GM21723 (cell line): Measurements from ENCODE around the gene CNOT3.
"Not testable (repeated sequence)": the region's sequence is repeated elsewhere in the genome, so short reads cannot be mapped to it uniquely, and the experiment has no call there.

Source experiments
- ATAC-seq: cut with Tn5 transposase; IDR thresholded peaks from one replicate; pipeline ENCODE4 v1.9.1; 2021; ENCODE audit warnings: mild to moderate bottlenecking, moderate library complexity; ENCODE audit not compliant: unreplicated experiment

CNOT3 gene

DNA sequence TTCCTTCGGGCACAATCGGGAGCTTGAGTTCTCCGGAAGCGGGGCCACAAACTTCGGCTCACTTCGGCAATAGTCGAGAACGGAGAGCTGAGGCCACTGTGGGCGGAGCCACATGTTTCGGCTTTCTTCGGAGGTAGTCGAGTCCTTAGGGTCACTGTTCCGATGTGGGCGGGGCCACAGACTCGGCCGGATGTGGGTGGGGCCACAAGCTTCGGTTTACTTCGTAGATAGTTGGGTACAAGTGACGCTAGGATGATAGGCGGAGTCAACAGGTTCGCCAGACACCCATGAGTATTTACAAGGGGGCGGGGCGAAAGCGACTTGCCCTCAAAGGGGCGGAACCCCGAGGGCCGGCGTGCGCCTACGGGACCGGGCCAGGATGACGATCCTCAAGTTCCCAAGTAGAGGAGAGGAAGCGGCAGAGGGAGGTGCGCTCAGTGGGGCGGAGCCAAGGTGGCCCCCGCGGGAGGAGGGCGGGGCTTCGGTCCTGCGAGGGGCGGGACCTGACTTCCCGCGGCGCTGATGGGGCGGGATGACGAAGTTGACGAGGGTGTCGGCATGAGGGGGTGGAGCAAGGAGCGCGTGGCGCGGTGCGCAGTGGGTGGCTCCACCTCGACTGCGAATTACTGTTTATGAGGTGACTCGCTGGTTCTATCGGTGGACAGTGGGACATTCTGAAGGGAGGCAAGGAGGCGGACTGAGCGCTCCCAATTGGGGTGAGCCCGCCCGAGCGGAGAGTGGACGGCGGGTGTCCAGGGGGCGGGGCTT is 52.4 kb downstream of the CNOT3 start:
- peak; percentile 48 for ATAC-seq

- ATAC-seq: peak; percentile 43
These were observed 53.0 kb downstream of the CNOT3 start for GRCh38 chr19:54190503-54191010.

- ATAC-seq: peak; percentile 38
These were observed 53.6 kb downstream of the CNOT3 start, which contains the start of gene TSEN34 for GRCh38 chr19:54191011-54191810. TSEN34 (plus strand) TSS chr19:54191308; CDS start chr19:54191365, 57 bp downstream.

DNA sequence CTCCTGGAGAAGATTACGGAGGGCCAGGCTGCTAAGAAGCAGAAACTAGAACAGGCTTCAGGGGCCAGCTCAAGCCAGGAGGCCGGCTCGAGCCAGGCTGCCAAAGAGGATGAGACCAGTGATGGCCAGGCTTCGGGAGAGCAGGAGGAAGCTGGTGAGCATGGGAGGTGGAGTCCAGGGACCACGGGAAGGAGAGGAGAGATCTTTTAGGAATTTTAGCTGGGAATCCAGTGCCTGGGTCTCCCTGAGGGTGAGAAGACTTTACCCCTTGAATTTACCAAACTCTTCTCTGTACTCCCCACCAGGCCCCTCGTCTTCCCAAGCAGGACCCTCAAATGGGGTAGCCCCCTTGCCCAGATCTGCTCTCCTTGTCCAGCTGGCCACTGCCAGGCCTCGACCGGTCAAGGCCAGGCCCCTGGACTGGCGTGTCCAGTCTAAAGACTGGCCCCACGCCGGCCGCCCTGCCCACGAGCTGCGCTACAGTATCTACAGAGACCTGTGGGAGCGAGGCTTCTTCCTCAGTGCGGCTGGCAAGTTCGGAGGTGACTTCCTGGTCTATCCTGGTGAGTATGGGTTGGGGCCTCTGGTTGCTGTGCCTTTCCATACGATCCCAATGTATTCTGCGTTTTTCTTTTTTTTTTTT is 54.4 kb downstream of the CNOT3 start:
- no peak for ATAC-seq

- ATAC-seq: no peak
These were observed 55.4 kb downstream of the CNOT3 start for GRCh38 chr19:54193011-54193410.

DNA sequence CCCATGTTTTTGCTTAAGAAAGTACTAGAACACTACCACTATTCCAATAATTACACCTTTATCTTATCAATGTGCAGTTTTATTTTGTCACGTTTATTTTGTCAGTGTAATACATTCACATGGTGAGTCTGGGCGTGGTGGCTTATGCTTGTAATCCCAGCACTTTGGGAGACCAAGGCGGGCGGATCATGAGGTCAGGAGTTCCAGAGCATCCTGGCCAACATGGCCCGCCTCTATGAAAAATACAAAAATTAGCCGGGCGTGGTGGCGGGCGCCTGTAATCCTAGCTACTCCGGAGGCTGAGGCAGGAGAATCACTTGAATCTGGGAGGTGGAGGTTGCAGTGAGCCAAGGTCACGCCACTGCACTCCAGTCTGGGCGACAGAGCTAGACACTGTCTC is 56.9 kb downstream of the CNOT3 start:
- not testable (repeated sequence) for ATAC-seq

DNA sequence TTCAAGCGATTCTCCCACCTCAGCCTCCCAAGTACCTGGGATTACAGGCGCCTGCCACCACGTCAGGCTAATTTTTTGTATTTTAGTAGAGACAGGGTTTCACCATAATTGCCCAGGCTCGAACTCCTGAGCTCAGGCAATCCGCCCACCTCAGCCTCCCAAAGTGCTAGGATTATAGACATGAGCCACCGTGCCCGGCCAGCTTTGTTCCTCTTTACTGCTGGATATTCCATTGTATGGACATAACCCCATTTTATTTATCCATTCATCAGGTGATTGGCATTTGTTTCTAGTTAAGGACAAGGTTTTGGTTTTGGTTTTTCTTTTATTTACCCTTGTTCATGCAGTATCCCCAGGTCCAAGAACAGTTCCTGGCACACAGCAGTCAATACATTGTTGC is 59.0 kb downstream of the CNOT3 start:
- ATAC-seq: no peak

GRCh38 chr19:54197121-54197520 is 59.6 kb downstream of the CNOT3 start:
- ATAC-seq: no peak

- no peak for ATAC-seq
These were observed 61.8 kb downstream of the CNOT3 start for GRCh38 chr19:54199401-54199800.

- ATAC-seq: no peak
These were observed 63.7 kb downstream of the CNOT3 start for GRCh38 chr19:54201172-54201701.

DNA sequence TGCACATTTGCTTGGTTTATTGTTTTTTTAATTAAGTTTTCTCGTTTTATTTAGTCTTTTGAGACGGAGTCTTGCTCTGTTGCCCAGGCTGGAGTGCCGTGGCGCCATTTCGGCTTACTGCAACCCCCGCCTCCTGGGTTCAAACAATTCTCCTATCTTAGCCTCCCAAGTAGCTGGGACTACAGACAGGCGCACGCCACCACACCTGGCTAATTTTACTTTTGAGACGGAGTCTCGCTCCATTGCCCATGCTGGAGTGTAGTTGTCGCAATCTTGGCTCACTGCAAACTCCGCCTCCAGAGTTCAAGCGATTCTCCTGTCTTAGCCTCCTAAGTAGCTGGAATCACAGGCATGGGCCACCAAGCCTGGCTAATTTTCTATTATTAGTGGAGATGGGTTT is 64.4 kb downstream of the CNOT3 start:
- no peak for ATAC-seq

DNA sequence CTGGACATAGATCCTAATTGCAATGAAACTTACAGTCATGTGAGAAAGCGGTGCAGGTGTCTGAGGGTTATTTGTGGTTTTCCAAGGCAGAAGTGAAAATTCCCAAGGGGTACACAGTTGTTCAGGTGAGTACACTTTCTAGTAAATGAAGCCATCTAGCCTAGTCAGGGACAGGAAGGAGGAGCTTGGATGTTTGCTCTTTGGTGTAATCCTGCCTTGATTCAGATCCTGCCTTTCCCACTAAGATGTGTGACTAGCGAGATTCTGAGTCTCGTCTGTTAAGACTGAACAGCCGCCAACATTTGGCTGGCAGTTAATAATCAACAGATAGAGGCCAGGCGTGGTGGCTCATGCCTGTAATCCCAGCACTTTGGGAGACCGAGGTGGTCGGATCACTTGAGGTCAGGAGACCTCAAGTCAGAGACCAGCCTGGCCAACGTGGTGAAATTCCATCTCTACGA is 65.6 kb downstream of the CNOT3 start:
- ATAC-seq: no peak

GRCh38 chr19:54204767-54205468 is 67.4 kb downstream of the CNOT3 start:
- ATAC-seq: no peak
